ENCODE data around the gene MADD. TPM values are rescaled to one million over a fixed set of nuclear protein-coding genes. Genes with fewer than 3 reads are reported as not detected.

MADD gene
- total RNA-seq, 4 donors from 2014 or later: 43.2 to 65.5 (median 51.5) TPM

- 46 to 50% methylated on average over 13 of the region's 13 CpGs for WGBS, 2 donors
- DNase-seq (ENCODE audit: low spot score in 2 of 2): no peak
- intact Hi-C loops (cut with DNase I; ENCODE audit: low total_unique reads): loop anchor here (5.0 kb wide), 1 partner anchor 86 kb away; no protein-coding TSS in a partner anchor
- TF ChIP-seq CTCF (IDR thresholded peaks at IDR 0.05) (no peak), POLR2A (IDR thresholded peaks at IDR 0.05) (no peak)
- H3K4me3 ChIP-seq (ENCODE audit: low read depth, poor library complexity, severe bottlenecking): no peak overlapping the region
Observed at GRCh38 chr11:47268448-47269001, 1.4 kb upstream of the MADD start.

- WGBS, 2 donors: 1 to 2% methylated on average over 33 to 50 of the region's 52 CpGs
- TF ChIP-seq CTCF (IDR thresholded peaks at IDR 0.05) (no peak), POLR2A (IDR thresholded peaks at IDR 0.05) (no peak)
- H3K4me3 ChIP-seq (ENCODE audit: low read depth, poor library complexity, severe bottlenecking): peak overlapping the region; percentile 72
- peak; percentile 85 to 97 for DNase-seq (ENCODE audit: low spot score in 2 of 2)
- intact Hi-C loops (cut with DNase I; ENCODE audit: low total_unique reads): loop anchor here (5.0 kb wide), 1 partner anchor 87 kb away; no protein-coding TSS in a partner anchor
Observed at GRCh38 chr11:47269002-47269828, 718 bp upstream of the MADD start.

- TF ChIP-seq POLR2A (IDR thresholded peaks at IDR 0.05): no peak
- TF ChIP-seq CTCF (IDR thresholded peaks at IDR 0.05): no peak
- intact Hi-C loops (cut with DNase I; ENCODE audit: low total_unique reads): no loop called here
- H3K4me3 ChIP-seq (ENCODE audit: low read depth, poor library complexity, severe bottlenecking): peak overlapping the region; percentile 72
- WGBS, 2 donors: 1 to 2% methylated on average over 11 to 33 of the region's 34 CpGs
- no peak for DNase-seq (ENCODE audit: low spot score in 2 of 2)
Observed at GRCh38 chr11:47270331-47271271, 668 bp downstream of the MADD start.

GRCh38 chr11:47271328-47271727, 1.4 kb downstream of the MADD start:
- no peak for DNase-seq (ENCODE audit: low spot score in 2 of 2)
- TF ChIP-seq POLR2A (IDR thresholded peaks at IDR 0.05) (no peak), CTCF (IDR thresholded peaks at IDR 0.05) (no peak)
- intact Hi-C loops (cut with DNase I; ENCODE audit: low total_unique reads): no loop called here
- no peak overlapping the region for H3K4me3 ChIP-seq (ENCODE audit: low read depth, poor library complexity, severe bottlenecking)
- 45 to 49% methylated on average over 4 of the region's 4 CpGs for WGBS, 2 donors

- no peak overlapping the region for H3K4me3 ChIP-seq (ENCODE audit: low read depth, poor library complexity, severe bottlenecking)
- no peak for TF ChIP-seq POLR2A (IDR thresholded peaks at IDR 0.05)
- TF ChIP-seq CTCF (IDR thresholded peaks at IDR 0.05): no peak
- 62 to 64% methylated on average over 11 of the region's 11 CpGs for WGBS, 2 donors
- intact Hi-C loops (cut with DNase I; ENCODE audit: low total_unique reads): no loop called here
- no peak for DNase-seq (ENCODE audit: low spot score in 2 of 2)
Observed at GRCh38 chr11:47271961-47272661, 2.2 kb downstream of the MADD start.

Data from lower leg skin (tissue), 4 donors.